Spleen (tissue), 11 donors: ENCODE data around the gene XPC. TPM values are rescaled to one million over a fixed set of nuclear protein-coding genes. Genes with fewer than 3 reads are reported as not detected.

Experiments used
- DNase-seq: peaks from one replicate; pipeline ENCODE4 v3.0.0-alpha.2; 2020
- H3K27ac ChIP-seq, 8 donors: fragments of 200-600 bp; sonication (generic) in 7 of 8; 1 replicate in 4 of 8; 2 replicates in 4 of 8; pipeline versions ENCODE4 v1.5.0 to v1.8.0; 2016 to 2021; ENCODE audit warnings: inconsistent platforms in 4 of 8, mild to moderate bottlenecking in 4 of 8, moderate library complexity in 1 of 8
- H3K27me3 ChIP-seq, 7 donors: fragments of 200-600 bp; sonication (generic) in 6 of 7; replicated peaks in 1 of 7; 1 replicate in 4 of 7; 2 replicates in 3 of 7; pipeline versions ENCODE4 v1.5.0 to v1.8.0; 2016 to 2021; ENCODE audit warnings: inconsistent platforms in 3 of 7, mild to moderate bottlenecking in 1 of 7
- H3K36me3 ChIP-seq, 6 donors: fragments of 200-600 bp; sonication (generic) in 5 of 6; 1 replicate in 4 of 6; 2 replicates in 2 of 6; pipeline versions ENCODE4 v1.5.0 to v1.8.0; 2016 to 2021; ENCODE audit warnings: inconsistent platforms in 2 of 6
- H3K4me1 ChIP-seq, 6 donors: fragments of 200-600 bp; sonication (generic) in 5 of 6; 1 replicate in 3 of 6; 2 replicates in 3 of 6; pipeline versions ENCODE4 v1.5.0 to v1.8.0; 2016 to 2021; ENCODE audit warnings: inconsistent platforms in 3 of 6
- H3K4me3 ChIP-seq, 8 donors: fragments of 200-600 bp; sonication (generic) in 7 of 8; 1 replicate in 4 of 8; 2 replicates in 4 of 8; pipeline versions ENCODE4 v1.5.0 to v1.8.0; 2016 to 2021; ENCODE audit warnings: inconsistent platforms in 4 of 8, mild to moderate bottlenecking in 4 of 8, moderate library complexity in 2 of 8
- H3K9me3 ChIP-seq, 8 donors: fragments of 200-600 bp; sonication (generic) in 7 of 8; 1 replicate in 4 of 8; 2 replicates in 4 of 8; pipeline versions ENCODE4 v1.5.0 to v1.8.0; 2016 to 2021; ENCODE audit warnings: inconsistent platforms in 4 of 8
- CTCF ChIP-seq, 11 experiments: fragments of 200-600 bp in 7 of 11; fragments of 450-650 bp in 4 of 11; sonication (generic) in 4 of 11; IDR thresholded peaks in 8 of 11; conservative IDR thresholded peaks in 3 of 11; 1 replicate in 7 of 11; 2 replicates in 4 of 11; pipeline versions ENCODE4 v1.4.0 to v1.8.0; 2016 to 2021; ENCODE audit warnings: antibody characterized with exemption in 11 of 11, inconsistent platforms in 4 of 11, mild to moderate bottlenecking in 1 of 11
- POLR2A ChIP-seq, 3 donors: fragments of 450-650 bp; IDR thresholded peaks; one replicate each; pipeline ENCODE4 v1.5.1; 2017; ENCODE audit warnings: antibody characterized with exemption in 3 of 3, mild to moderate bottlenecking in 1 of 3
- POLR2AphosphoS5 ChIP-seq, 3 donors: sonication (generic); formaldehyde crosslinking; IDR thresholded peaks; one replicate each; pipeline ENCODE4 v1.5.1; 2017; ENCODE audit warnings: antibody characterized with exemption in 3 of 3
- WGBS, 5 donors: extraction: QIAGEN DNeasy Blood & Tissue Kit in 3 of 5; methylation state at CpG; one replicate each; pipeline versions ENCODE4 v1.1.5 to v1.1.7; 2013 to 2018; 5-methylcytosine and 5-hydroxymethylcytosine counted together
- intact Hi-C: fragments of 100-400 bp; cut with DNase I; formaldehyde crosslinking; loops from one replicate; pipeline ENCODE4 v1.15.0; 2023; ENCODE audit warnings: low total_unique reads
- polyA plus RNA-seq, 3 donors: library from polyadenylated mRNA; stranded (reverse); fragments of 200-250 nt; gene quantifications; one replicate each; pipeline ENCODE4 v1.2.1, GENCODE V29; 2013
- total RNA-seq, 7 donors: library from RNA; depleted of rRNA in 3 of 7; stranded (reverse); fragments of >200 nt in 3 of 7; fragmentation: NEBNext Ultra II Directional in 4 of 7; extraction: Animal tissue kit (Norgen Biotek cat#: 25700) in 4 of 7; gene quantifications; one replicate each; pipeline versions ENCODE4 v1.1.0 to v1.2.1, GENCODE V29; 2016 to 2021
- donor health status: healthy with polysubstance abuse.
- donor health status: DM: no; HTN: no; CAD: no; lungs with moderate emphysema.
- donor health status: DM: no; HTN: no; CAD: no.
- donor health status: Bipolar disorder and iron deficiency.
- donor health status: healthy.
- donor health status: DM: no; HTN: no; CAD: no.
- donor health status: DM: yes; HTN: yes; CAD: no.

The XPC gene
- total and polyA plus RNA-seq, 10 donors = 16.1 to 65.6 (median 47.3) TPM

- peaks cover 2 to 21% (median 18%) of the 10 kb centered on the region in 8 donors for H3K9me3 ChIP-seq
- TF ChIP-seq POLR2AphosphoS5 (IDR thresholded peaks at IDR 0.05) = no peak
- TF ChIP-seq CTCF (IDR thresholded peaks at IDR 0.05 in 8 of 11, conservative IDR thresholded peaks at IDR 0.05 in 3 of 11) = no peak
- no peak for TF ChIP-seq POLR2A (IDR thresholded peaks at IDR 0.05)
- intact Hi-C loops = no loop called here
- no peaks in the 10 kb centered on the region for H3K4me1 ChIP-seq
- H3K27me3 ChIP-seq = no peaks in the 10 kb centered on the region
- no peak overlapping the region for H3K4me3 ChIP-seq
- DNase-seq = no peak
- WGBS, 5 donors = 75 to 98% (median 82%) methylated on average over 2 of the region's 2 CpGs
- peaks cover 19 to 100% (median 99%) of the 10 kb centered on the region in 6 donors for H3K36me3 ChIP-seq
- H3K27ac ChIP-seq = no peak overlapping the region
Measured at GRCh38 chr3:14162178-14162577, 16.2 kb downstream of the XPC start.

- intact Hi-C loops = no loop called here
- Histone ChIP-seq H3K4me1 (no peaks in the 10 kb centered on the region), H3K27ac (no peak overlapping the region), H3K4me3 (no peak overlapping the region), H3K27me3 (no peaks in the 10 kb centered on the region), H3K36me3 (peaks cover 21 to 100% (median 99%) of the 10 kb centered on the region in 6 donors), H3K9me3 (peaks cover 2 to 21% (median 18%) of the 10 kb centered on the region in 8 donors)
- TF ChIP-seq POLR2AphosphoS5 (IDR thresholded peaks at IDR 0.05) = no peak
- no peak for TF ChIP-seq POLR2A (IDR thresholded peaks at IDR 0.05)
- no peak for TF ChIP-seq CTCF (IDR thresholded peaks at IDR 0.05 in 8 of 11, conservative IDR thresholded peaks at IDR 0.05 in 3 of 11)
- WGBS, 5 donors = 97 to 99% (median 98%) methylated on average over 2 of the region's 2 CpGs
- DNase-seq = no peak
Measured at GRCh38 chr3:14161282-14161681, 17.1 kb downstream of the XPC start.

- Histone ChIP-seq H3K36me3 (peaks cover 19 to 99% (median 87%) of the 10 kb centered on the region in 6 donors), H3K27me3 (no peaks in the 10 kb centered on the region), H3K4me1 (peaks cover 0 to 5% (median 0%) of the 10 kb centered on the region in 6 donors), H3K27ac (no peak overlapping the region), H3K4me3 (no peak overlapping the region), H3K9me3 (peaks cover 2 to 21% (median 18%) of the 10 kb centered on the region in 8 donors)
- TF ChIP-seq CTCF (IDR thresholded peaks at IDR 0.05 in 8 of 11, conservative IDR thresholded peaks at IDR 0.05 in 3 of 11) (no peak), POLR2A (IDR thresholded peaks at IDR 0.05) (no peak), POLR2AphosphoS5 (IDR thresholded peaks at IDR 0.05) (no peak)
- 97 to 99% (median 98%) methylated on average over 8 of the region's 8 CpGs for WGBS, 5 donors
- intact Hi-C loops = no loop called here
- no peak for DNase-seq
Measured at GRCh38 chr3:14159426-14159825, 19.0 kb downstream of the XPC start.

GRCh38 chr3:14158370-14158769, 20.0 kb downstream of the XPC start:
- Histone ChIP-seq H3K36me3 (peaks cover 19 to 99% (median 85%) of the 10 kb centered on the region in 6 donors), H3K4me1 (peaks cover 0 to 5% (median 0%) of the 10 kb centered on the region in 6 donors), H3K4me3 (no peak overlapping the region), H3K9me3 (peaks cover 2 to 21% (median 18%) of the 10 kb centered on the region in 8 donors), H3K27ac (no peak overlapping the region), H3K27me3 (no peaks in the 10 kb centered on the region)
- 94 to 99% (median 95%) methylated on average over 14 of the region's 14 CpGs for WGBS, 5 donors
- intact Hi-C loops = no loop called here
- DNase-seq = no peak
- TF ChIP-seq POLR2AphosphoS5 (IDR thresholded peaks at IDR 0.05) = peak in 1 of 3 donors; percentile 40
- no peak for TF ChIP-seq POLR2A (IDR thresholded peaks at IDR 0.05)
- no peak for TF ChIP-seq CTCF (IDR thresholded peaks at IDR 0.05 in 8 of 11, conservative IDR thresholded peaks at IDR 0.05 in 3 of 11)
